ENCODE measurements around the gene TCEA3.
"Not testable (repeated sequence)": the region's sequence is repeated elsewhere in the genome, so short reads cannot be mapped to it uniquely, and the experiment has no call there.

Gene TCEA3

DNA sequence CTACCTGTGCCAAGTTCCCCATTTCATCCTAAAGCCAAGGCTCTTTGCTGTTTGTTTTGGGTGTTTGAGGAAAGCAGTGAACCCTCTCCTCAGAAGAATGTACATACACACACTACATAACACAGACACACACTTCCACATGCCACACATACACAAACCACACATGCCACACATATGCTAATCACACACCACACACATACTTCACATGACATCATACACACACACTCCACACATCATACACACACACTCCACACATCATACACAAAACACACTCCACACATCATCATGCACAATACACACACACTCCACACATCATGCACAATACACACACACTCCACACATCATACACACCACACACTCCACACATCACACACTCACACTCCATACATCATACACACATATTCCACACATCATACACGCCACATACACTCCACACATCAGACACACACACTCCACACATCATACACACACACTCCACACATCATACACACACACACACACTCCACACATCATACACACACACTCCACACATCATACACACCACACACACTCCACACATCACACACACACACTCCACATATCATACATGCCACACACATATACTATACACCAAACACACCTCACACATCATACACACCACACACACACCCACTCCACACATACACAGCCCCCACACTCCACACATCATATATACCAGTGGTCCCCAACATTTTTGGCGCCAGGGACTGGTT, 32.3 kb downstream of the TCEA3 start:
- no peak for DNase-seq (ENCODE audit: low read depth in 2 of 2)

GRCh38 chr1:23389837-23390321, 34.7 kb downstream of the TCEA3 start:
- no peak for DNase-seq (ENCODE audit: low read depth in 2 of 2)

- DNase-seq (ENCODE audit: low read depth in 2 of 2): no peak
Measured at GRCh38 chr1:23387494-23387893, 37.1 kb downstream of the TCEA3 start.

GRCh38 chr1:23385119-23385621, 39.4 kb downstream of the TCEA3 start:
- no peak for DNase-seq (ENCODE audit: low read depth in 2 of 2)

- DNase-seq (ENCODE audit: low read depth in 2 of 2): no peak
Measured at GRCh38 chr1:23384312-23385058, 40.1 kb downstream of the TCEA3 start.

DNA sequence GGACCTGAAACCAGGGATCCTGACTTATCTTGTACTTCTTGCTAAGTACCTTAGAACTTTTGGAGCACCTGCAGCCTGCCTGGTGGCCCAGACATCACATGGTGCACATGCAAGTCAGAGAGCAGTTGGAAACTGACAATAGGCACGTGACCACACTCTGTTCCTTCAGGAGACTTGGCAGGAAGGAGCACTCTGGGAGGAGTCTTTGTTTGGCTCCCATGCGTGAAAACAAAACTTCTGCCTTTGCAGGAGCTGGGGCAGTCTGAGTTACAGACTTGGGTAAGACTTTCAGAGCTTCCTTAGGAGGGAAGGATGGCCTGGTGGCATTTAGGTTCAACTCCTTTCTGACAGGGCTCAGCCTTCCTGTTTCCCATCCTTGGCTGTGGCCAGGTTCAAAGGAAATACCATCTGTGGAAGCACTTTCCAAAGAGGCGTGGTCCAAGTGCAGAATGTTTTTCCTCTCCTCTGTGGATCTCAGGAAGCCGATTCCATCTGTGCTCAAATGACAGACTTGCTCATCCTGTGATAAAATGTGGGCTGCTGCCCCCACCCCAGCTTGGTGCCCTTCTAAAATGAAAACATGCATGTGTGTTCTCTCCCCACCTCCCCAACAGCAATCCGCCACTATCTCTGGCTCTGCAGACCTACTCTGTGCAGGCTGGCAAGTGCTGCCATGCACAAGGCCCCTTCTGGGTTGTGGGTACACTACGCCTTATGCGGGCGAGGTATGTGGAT, 40.8 kb downstream of the TCEA3 start:
- no peak for DNase-seq (ENCODE audit: low read depth in 2 of 2)

DNA sequence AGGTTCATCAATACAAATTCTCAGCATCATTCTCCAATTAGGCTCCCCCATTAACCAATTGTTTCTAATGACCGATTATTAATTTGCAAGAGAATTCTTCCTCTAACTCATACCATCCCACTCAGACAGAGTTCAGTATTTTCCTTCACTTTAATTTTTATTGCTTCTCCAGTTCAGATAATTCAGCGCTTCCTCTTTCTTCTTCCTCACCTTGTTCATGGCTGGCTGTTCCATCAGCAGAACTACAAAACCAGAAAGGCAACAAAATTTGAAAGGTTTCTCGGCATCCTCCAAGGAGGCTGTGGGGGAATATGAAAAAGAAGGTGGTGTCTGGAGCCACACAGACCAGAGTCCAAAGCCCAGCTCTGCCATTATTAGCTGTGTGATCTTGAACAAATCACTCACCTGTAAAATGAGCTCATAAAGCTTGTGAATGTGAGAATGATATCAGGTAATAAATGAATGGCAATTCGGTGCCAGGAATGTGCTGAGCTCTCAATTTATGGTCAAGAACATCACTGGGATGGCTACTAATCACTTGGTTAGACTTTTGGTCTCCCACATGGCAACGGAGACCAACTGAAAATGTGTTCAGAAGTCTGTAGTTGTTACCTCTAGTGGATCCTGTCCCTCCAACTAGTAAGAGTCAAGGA, 43.2 kb downstream of the TCEA3 start:
- no peak for DNase-seq (ENCODE audit: low read depth in 2 of 2)

DNA sequence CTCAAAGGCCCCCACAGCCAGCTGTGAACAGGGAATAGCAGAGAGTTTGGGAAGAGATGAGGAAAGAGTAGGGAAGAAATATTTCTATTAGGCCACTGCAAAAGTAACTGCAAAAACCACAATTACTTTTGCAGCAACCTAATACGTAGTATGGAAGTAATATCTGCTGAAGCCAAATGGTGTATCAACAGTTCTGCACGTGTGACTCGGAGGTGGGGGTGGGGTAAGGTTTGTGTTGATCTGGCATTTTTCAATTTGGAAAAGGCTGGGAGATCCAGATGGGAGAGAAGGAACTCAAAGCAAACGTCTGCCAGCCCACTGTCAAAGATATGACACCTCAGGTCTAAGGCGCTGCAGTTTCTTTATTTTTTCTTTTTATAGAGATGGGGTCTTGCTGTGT, 43.8 kb downstream of the TCEA3 start:
- no peak for DNase-seq (ENCODE audit: low read depth in 2 of 2)

DNA sequence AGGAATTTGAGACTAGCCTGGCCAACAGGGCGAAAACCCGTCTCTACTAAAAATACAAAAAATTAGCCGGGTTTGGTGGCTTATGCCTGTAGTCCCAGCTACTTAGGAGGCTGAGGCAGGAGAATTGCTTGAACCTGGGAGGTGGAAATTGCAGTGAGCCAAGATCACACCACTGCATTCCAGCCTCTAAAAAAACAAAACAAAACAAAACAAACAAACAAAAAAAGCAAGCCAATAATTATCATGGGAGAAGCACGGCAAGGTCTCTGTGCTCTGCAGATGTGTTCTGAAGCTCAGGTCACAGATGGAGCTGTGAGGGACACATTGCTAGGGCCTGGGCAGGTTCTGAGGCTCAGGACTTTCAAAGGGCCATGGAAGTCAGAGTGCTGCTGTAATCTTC, 44.3 kb downstream of the TCEA3 start:
- not testable (repeated sequence) for DNase-seq (ENCODE audit: low read depth in 2 of 2)

- DNase-seq (ENCODE audit: low read depth in 2 of 2): no peak
Measured at GRCh38 chr1:23376890-23377811, 47.4 kb downstream of the TCEA3 start.

DNA sequence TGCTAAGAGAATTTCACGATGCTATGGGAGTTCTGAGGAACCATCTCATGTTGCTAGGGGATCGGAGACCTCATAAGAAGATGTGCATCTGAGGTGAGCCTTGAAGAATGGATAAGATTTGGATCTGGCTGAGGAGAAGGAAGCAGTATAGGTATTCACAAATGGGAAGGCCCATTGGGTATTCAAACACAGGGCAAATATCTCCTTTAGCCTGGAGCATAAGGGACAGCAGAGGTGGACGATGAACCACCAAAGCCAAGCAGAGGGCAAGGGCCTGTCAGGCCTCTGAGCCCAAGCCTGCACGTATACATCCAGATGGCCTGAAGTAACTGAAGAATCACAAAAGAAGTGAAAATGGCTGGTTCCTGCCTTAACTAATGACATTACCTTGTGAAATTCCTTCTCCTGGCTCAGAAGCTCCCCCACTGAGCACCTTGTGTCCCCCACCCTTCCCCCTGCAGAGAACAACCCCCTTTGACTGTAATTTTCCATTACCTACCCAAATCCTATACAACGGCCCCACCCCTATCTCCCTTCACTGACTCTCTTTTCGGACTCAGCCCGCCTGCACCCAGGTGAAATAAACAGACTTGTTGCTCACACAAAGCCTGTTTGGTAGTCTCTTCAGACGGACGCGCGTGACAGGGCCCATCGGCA, 50.3 kb downstream of the TCEA3 start:
- not testable (repeated sequence) for DNase-seq (ENCODE audit: low read depth in 2 of 2)

DNA sequence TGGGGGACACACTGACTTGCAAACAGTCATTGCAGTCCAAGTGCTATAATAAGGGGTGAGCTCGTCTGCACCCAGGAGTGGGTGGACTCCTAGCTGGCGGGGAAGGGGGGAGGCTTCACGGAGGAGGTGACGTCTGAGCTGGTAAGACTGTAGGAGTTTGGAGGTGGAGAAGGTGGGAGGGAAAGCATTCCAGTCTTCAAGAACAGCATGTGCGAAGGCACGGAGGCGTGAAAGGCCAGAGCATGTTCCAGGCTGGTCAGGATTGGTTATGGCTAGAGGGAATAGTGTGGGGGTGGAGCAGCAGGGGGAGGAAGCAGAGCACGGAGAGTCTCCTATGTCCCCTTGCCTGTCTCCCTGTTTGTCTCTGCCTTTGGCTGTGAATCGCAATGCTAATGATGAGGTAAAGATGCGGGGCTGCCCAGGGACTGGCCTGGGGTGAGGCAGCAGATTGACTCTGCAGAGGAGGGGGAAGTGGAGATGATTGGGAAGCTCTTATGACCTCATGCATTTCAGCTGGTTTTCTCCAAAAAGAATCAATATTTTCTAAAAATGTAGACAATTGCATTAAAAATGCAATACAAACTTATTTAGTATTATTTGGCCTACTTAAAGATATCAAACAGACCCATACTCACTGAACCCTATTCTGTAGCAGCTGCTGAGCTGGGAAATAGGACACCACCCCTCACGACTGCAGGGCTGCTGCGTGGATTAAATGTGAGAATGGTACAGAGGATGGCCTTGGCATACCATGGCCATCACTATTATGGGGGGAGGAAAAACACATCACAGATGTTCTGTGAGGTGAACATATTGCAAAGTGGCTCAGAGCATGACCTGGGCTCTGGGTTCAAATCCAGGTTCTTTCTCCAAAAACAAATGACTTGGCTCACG, 52.3 kb downstream of the TCEA3 start:
- DNase-seq (ENCODE audit: low read depth in 2 of 2): no peak

DNA sequence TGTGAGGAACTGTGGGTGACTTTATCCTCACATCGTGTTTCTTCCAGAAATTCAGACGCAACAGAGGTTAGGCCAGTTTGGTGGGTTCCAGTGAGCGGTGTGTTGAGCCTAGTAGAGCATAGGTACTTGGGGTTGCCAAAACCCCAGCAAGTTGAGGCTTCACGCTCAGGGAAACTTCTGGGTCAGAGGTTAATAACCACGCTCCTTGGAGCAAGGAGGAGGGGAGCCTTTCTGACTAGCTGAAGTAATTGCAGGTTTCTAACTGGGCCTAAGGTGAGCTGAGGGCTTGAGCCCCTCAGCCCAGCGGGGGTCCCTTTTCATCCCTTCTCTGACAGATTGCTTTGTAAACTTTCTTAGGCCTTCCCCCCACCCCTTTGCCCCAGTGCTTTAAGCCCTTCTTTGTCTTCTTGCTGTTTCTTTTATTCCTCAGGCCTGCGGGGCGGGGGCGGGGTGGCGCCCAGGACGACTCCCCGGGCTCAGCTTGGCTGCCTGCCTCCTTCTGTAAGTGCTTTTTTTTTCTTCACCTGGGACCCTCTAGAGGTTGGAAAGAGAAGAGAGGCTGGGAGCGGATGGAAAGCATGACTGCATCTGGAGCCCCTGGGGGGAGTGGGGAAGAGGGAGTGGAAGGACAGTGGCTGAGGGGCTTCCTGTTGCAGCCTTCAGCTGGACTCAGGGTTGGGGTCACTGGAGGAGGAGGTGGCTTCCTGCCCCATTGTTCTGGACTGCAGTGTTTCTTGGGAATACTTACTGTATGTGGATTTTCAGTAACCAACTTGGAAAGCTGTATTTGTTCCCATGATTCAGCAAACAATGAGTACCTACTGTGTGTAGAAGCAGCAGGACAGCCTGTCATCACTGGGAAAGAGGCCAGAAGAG, 53.6 kb downstream of the TCEA3 start:
- no peak for DNase-seq (ENCODE audit: low read depth in 2 of 2)

DNA sequence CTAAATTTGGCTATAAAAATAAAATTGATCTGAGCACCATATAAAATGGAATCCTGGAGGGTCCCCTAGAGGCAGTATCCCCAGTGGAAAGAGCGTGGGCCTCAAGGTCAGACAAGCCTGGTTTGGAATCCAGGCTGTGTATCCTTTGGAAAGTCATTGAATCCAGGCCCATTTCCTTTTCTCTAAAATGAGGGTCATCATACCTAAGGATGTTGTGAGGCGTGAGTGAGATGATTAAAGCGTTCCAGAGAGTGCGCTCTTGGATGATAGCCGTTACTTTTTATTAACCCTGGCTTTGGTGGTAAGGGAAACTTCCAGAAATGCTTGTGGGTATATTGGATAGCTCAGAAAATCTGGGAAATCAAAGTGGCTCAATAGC, 54.2 kb downstream of the TCEA3 start:
- no peak for DNase-seq (ENCODE audit: low read depth in 2 of 2)

GRCh38 chr1:23369335-23370013, 55.1 kb downstream of the TCEA3 start, which contains the start of gene ZNF436:
Gene ZNF436, minus strand, starts transcription at chr1:23369836. Its CDS starts 1,831 bp downstream, at chr1:23368005.
- peak; percentile 81 to 84 for DNase-seq (ENCODE audit: low read depth in 2 of 2)

GRCh38 chr1:23368562-23369334, 55.8 kb downstream of the TCEA3 start:
- peak; percentile 73 to 80 for DNase-seq (ENCODE audit: low read depth in 2 of 2)
